ENCODE data around the gene TMBIM6. TPM values are rescaled to one million over a fixed set of nuclear protein-coding genes. Genes with fewer than 3 reads are reported as not detected.
A peak's percentile ranks its signal among the peaks of the same experiment; 100 is the strongest.
"Not testable (repeated sequence)": the region's sequence is repeated elsewhere in the genome, so short reads cannot be mapped to it uniquely, and the experiment has no call there.

TMBIM6 gene
- total RNA-seq, 1 donor from 2014 or later, result 386 TPM

- ATAC-seq, result no peak
Observed at GRCh38 chr12:49730050-49730449, 11.3 kb upstream of the TMBIM6 start.

DNA sequence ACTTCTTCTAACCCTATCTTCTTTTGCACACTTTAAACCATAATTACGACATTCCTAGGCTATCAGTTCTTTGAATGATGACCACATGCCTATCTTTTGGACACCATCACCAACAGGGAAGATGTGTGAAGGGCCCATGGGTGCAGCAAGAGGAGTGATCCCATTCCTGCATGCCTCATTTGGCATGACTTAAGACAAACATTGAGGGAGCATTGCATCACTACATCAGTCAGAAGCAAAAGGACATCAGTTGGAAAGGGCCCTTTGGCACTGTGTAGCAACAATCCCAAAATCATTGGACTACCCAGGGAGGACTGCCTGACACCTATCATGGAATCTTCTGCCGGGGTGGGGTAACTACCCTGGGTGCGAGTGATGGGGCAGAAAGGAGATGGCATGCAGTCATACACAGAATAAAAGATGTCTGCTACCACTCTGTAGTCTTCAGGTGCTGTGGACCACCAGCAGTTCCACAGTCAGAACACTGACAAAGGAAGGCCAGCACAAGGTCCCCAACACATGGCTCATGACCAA is 10.7 kb upstream of the TMBIM6 start:
- ATAC-seq, result peak; percentile 52

- no peak for ATAC-seq
Observed at GRCh38 chr12:49733219-49734017, 7.9 kb upstream of the TMBIM6 start.

DNA sequence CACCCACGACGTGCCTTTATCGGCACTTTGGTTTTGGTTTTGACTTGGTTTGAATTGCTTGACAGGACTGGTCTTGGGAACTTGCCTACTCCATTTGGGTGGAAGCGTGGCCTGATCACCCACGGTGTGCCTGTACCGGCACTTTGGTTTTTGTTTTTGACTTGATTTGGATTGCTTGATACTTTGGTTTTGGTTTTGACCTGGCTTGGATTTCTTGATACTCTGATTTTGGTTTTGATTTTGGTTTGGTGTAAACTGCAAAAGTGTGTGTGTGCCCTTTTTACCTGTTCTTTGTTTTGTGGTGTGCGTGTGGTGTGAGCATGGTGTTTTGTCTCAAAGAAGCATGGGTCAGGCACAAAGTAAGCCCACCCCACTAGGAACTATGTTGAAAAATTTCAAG is 6.5 kb upstream of the TMBIM6 start:
- not testable (repeated sequence) for ATAC-seq

DNA sequence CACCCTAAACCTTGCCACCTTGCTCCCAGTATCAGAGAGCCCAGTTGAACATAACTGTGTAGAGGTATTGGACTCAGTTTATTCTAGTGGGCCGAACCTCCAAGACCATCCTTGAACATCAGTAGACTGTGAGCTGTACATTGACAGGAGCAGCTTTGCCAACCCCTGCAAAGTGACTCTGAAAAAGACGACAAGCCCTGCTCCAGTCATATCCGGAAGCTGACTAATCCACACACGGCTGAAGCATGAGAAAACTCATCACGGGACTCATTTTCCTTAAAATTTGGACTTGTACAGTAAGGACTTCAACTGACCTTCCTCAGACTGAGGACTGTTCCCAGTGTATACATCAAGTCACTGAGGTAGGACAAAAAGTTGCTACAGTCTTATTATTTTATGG is 2.6 kb upstream of the TMBIM6 start:
- not testable (repeated sequence) for ATAC-seq

GRCh38 chr12:49740277-49740676 is 1.1 kb upstream of the TMBIM6 start:
- not testable (repeated sequence) for ATAC-seq

DNA sequence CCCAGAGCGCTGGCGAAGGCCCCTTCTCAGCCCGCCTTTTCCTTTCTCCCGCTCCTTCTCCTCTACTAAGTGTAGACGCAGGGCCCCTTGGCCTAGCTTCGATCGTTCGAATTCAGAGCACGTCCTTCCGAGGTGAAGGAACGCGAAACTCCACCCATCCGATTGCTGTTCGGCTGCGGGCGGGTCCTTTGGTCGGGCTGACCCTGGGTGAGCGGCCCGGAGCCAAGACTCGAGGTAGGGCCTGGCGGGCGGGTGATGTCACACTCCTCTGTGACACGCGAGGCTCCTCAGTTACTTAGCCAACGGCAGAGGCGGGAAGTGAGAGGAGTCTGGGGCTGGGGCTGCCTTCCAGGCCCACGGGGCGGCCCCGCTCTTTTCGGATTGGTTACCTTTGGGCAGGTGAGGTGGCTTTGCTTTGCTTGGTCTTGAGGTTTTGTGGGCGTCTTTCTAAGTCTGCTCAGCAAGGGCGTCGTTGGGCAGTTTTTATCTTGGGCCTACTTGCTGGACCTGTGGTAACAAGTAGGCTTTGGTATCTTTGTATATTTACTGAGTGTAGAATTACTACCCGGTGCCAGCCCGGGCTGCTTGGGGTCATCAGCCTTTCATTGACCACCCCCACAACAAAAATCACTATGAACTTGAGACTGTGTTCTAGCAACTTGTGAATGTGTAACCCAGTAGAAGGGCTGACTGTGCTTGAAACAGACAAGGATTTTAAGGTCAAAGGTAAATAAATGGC is 694 bp downstream of the TMBIM6 start:
- peak; percentile 92 for ATAC-seq

- ATAC-seq, result no peak
Observed at GRCh38 chr12:49744363-49744885, 3.1 kb downstream of the TMBIM6 start.

- no peak for ATAC-seq
Observed at GRCh38 chr12:49748306-49748705, 6.9 kb downstream of the TMBIM6 start.

- no peak for ATAC-seq
Observed at GRCh38 chr12:49748800-49749199, 7.4 kb downstream of the TMBIM6 start.

- ATAC-seq, result peak; percentile 97
Observed at GRCh38 chr12:49750027-49750995, 9.0 kb downstream of the TMBIM6 start.

GRCh38 chr12:49750996-49751393 is 9.6 kb downstream of the TMBIM6 start:
- no peak for ATAC-seq

DNA sequence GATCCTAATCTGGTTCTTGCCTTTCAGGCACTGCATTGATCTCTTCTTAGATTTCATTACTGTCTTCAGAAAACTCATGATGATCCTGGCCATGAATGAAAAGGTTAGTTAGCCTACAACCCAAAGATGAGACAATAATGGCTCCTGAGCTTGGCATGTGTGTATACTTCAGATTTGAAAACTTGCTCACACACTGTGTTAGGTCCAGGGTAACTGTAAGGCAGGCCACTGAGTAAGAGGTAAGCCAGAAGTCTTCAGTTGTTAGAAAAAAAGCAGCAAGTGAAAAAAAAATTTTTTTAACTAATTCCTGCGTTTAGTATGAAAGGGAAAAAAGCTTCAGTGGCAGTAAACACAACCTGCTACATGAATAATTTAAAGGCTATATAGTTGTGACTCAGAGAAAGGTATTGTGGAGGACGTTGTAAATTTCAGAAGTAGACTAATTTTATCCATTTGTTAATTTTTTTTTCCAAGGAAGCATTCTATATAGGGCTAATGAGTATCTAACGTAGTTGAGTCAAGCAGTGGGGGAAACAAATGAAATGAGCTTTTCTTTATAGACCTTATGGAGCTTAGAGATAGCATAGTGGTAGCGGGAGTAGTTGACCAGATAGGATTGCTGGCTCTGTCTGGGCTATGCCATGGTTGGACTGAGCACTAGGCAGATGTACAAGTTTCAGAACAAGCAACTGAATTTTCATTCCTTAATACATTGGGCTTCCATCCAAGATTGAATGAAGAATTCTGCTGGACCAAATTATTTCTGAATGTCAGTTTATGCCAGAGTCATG is 20.5 kb downstream of the TMBIM6 start:
- ATAC-seq, result no peak

DNA sequence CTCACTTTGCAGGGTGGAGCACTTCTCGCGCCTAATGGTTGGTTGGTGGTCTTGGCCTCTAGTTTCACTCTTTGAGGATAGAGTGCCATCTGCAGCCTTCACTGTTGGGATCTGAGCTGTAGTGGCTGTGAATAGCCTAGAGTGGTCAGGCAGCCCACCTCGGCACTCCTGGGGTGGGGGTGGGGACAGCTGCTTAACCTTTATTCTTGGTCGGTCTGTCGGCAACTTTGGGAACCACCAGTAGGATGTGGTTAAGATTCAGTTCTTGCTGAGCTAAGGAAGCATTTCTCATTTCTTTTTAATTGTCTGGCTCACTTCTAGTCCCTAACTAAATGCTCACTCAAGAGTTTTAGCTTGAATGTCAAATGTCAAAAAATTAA is 21.1 kb downstream of the TMBIM6 start:
- no peak for ATAC-seq

DNA sequence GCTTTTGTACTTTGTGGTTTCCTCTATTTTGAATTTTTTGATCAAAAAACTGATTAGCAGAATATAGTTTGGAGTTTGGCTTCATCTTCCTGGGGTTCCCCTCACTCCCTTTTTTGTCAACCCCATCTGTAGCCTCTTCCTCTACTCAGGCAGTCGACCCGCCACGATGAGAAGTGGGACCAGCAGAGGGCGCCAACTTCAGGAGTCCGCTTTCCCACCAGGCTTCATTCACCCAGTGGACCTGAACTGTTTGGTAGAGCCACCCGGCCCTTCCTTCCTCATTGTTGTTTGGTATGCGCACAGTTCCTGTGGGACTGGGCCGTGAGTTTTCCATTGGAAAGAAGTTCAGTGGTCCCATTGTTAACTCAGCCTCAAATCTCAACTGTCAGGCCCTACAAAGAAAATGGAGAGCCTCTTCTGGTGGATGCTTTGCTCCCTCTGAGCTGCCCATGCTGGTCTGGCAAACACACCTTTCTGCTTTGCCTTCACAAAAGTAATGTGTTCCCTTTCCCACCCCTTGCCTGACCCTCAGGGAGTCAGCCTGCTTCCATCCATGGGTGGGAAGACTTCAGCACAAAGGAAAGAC is 21.7 kb downstream of the TMBIM6 start:
- ATAC-seq, result peak; percentile 32

- ATAC-seq, result no peak
Observed at GRCh38 chr12:49764126-49764525, 22.8 kb downstream of the TMBIM6 start.

DNA sequence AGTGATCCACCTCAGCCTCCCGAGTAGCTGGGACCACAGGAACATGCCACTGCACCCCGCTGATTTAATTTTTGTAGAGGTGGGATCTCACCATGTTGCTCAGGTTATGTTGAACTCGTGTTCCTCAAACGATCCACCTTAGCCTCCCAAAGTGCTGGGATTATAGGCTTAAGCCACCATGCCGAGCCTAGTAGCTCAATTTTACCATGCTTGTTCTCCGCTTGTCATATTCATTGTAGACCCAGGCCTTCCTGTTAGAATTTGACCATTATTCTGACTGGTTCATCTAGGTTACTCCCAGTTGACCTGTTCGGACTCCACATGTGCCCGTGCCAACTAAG is 24.7 kb downstream of the TMBIM6 start:
- ATAC-seq, result no peak

- ATAC-seq, result peak; percentile 55
Observed at GRCh38 chr12:49767333-49767732, 26.0 kb downstream of the TMBIM6 start.

DNA sequence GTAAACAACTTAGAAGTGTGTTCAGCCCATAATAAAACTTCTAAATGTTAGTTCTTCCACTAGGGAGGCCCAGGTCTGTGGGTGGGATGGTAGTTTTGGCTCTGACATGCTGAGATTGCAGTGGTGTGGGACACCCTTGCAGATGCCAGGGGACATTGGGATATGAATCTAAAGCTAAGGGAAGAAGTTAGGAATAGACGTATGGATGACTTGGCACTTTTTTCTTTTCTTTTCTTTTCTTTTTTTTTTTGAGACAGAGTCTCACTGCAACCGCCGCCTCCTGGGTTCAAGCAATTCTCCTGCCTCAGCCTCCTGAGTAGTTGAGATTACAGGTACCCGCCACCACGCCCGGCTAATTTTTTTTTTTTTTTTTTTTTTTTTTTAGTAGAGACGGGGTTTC is 31.7 kb downstream of the TMBIM6 start:
- ATAC-seq, result not testable (repeated sequence)

GRCh38 chr12:49776413-49776812 is 35.1 kb downstream of the TMBIM6 start:
- peak; percentile 92 for ATAC-seq

DNA sequence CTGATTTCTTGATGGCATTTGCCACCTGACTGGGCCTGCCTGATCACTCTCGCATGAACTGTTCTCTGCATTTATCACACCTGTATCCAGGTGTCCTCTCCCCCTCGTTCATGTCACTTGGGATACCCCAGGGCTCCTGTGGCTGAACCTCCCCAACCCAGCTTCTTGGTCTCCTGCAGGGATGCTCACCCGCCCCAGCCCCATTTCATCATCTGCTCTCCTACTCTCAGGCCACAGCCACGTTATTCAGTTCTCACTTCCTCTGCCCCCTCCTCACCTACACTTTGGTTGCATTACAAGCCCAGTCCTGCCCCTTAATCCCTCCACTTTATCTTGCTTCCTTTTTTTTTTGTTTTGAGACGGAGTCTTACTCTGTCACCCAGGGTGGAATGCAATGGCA is 35.5 kb downstream of the TMBIM6 start:
- ATAC-seq, result peak; percentile 17
